SU-DHL-6 (cell line): Measurements from ENCODE around the gene TTLL1.

Experiments used
- CTCF ChIP-seq: fragments of 200-600 bp; sonication (generic); IDR thresholded peaks from one replicate; pipeline ENCODE4 v1.5.1; 2017; ENCODE audit warnings: antibody characterized with exemption, mild to moderate bottlenecking, low read length, moderate library complexity; ENCODE audit not compliant: insufficient read depth, poor library complexity, severe bottlenecking
- EZH2phosphoT487 ChIP-seq: fragments of 200-600 bp; sonication (generic), shearing (Covaris generic); conservative IDR thresholded peaks from 2 replicates; pipeline ENCODE4 v1.6.1; 2018; ENCODE audit warnings: mild to moderate bottlenecking, antibody characterized with exemption, low read length, moderate library complexity, mixed read lengths

DNA sequence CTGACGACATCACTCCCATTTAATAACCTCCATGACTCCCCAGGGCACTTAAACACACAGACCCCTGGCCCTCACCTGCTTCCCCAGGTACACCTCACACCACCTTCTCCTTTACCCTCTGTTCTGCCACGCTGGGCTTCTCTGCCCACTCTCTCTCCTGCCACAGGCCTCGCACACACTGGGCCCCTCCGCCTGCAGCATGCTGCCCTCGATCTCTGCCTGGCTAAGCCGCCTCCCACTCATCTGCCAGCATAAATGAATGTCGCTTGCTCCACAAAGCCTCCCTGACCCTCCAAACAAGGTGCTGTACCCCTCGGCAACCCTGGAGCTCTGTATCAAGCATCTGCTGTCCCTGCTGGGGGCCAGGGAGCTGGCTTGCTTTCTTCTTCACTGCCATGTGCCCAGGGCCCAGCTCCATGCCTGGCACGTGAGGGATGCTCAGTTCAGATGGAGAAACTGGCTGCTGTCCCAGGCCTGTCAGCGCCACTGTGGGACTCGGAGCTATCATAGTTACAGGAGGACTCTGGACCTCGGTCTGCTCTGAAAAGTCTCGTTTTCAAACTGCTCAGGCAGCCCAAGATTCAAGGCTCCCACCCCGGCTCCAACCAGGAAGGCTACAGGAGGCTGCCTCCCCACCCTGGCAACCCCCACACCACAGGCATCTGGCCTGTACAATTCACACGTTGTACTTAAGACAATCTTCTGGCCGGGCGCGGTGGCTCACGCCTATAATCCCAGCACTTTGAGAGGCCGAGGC lies 11.9 kb downstream of the TTLL1 start:
- TF ChIP-seq CTCF, result no peak
- no peak for TF ChIP-seq EZH2phosphoT487
